Right renal cortex interstitium (tissue), 3 donors: ENCODE results near the gene KCND2. TPM values are rescaled to one million over a fixed set of nuclear protein-coding genes. Genes with fewer than 3 reads are reported as not detected.
A peak's percentile ranks its signal among the peaks of the same experiment; 100 is the strongest.

Experiments
- DNase-seq, 3 donors: peaks; one replicate each; pipeline ENCODE4 v3.0.0-alpha.2; 2013; ENCODE audit warnings: low read depth in 3 of 3, low spot score in 2 of 3
- polyA plus RNA-seq, 3 donors: library from polyadenylated mRNA; unstranded; fragments of 120-200 nt; gene quantifications; one replicate each; pipeline ENCODE4 v1.2.1, GENCODE V29; 2013; ENCODE audit not compliant: insufficient read length in 3 of 3

Gene KCND2
- polyA plus RNA-seq, 3 donors: 1.7 to 2.2 (median 2.0) TPM

GRCh38 chr7:120480472-120480871, 207.5 kb downstream of the KCND2 start:
- DNase-seq: no peak

GRCh38 chr7:120480930-120481329, 208.0 kb downstream of the KCND2 start:
- DNase-seq: no peak

GRCh38 chr7:120486164-120486563, 213.2 kb downstream of the KCND2 start:
- no peak for DNase-seq

GRCh38 chr7:120502132-120502531, 229.2 kb downstream of the KCND2 start:
- no peak for DNase-seq

DNA sequence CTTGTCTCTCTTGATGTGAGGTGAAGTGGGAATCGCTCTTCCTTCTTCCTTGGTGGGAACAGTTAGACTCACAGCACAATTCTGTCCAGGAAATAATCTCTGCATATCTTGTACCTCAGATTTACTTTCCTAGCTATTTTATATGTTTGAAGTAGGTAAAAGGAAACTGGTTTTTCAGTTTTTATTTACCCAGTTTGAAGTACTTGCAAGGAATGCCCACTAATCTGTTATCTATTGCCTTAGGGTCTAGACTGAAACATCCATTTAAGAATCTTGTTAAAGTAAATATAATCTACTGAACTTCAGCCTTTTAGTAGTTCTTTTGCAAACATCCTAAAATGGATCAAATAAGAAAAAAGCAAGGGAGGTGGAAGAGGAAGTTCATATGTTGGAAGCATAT, 229.8 kb downstream of the KCND2 start:
- no peak for DNase-seq

GRCh38 chr7:120504386-120504785, 231.4 kb downstream of the KCND2 start:
- DNase-seq: no peak

- no peak for DNase-seq
Measured at GRCh38 chr7:120505770-120506169, 232.8 kb downstream of the KCND2 start.

DNA sequence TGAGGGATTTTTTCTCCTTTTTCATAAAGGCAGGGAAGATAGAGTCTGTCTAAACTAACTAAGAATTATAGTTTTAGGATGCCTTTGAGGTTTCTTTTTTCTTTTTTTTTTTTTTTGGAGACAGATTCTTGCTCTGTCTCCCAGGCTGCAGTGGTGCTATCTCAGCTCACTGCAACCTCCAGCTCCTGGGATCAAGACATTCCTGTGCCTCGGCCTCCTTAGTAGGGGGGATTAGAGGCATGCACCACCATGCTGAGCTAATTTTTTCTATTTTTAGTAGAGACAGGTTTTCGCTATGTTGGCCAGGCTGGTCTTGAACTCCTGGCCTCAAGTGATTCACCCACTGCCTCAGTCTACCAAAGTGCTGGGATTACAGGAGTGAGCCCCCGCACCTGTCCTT, 239.7 kb downstream of the KCND2 start:
- DNase-seq: no peak

DNA sequence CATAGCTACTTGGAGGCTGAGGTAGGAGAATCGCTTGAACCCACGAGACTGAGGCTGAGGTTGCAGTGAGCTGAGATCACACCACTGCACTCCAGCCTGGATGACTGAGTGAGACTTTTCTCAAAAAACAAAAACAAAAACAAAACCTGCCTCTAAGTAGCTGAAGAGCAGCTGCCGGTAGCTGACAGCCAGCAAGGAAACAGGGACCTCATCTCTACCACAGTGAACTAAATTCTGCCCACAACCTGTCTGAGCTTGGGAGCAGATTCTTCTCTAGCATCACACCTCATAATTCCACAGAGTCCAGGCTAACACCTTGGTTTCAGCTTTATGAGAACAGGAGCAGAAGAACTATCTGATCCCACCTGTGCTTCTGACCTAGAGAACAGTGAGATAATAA, 246.2 kb downstream of the KCND2 start:
- no peak for DNase-seq

GRCh38 chr7:120521761-120522737, 249.1 kb downstream of the KCND2 start:
- no peak for DNase-seq

DNA sequence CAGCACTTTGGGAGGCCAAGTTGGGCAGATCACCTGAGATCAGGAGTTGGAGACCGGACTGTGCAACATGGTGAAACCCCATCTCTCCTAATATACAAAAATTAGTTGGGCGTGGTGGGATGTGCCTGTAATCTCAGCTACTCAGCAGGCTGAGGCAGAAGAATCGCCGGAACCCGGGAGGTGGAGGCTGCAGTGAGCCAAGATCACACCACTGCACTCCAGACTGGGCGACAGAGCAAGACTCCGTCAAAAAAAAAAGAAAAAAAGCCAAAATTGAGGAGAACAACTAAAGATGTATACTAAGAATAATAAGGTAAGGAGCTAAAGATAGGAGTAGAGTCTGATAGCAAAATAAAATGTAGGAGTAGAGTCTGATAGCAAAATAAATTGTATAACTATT, 251.0 kb downstream of the KCND2 start:
- DNase-seq: no peak

- DNase-seq: no peak
Measured at GRCh38 chr7:120526902-120527509, 254.0 kb downstream of the KCND2 start.

DNA sequence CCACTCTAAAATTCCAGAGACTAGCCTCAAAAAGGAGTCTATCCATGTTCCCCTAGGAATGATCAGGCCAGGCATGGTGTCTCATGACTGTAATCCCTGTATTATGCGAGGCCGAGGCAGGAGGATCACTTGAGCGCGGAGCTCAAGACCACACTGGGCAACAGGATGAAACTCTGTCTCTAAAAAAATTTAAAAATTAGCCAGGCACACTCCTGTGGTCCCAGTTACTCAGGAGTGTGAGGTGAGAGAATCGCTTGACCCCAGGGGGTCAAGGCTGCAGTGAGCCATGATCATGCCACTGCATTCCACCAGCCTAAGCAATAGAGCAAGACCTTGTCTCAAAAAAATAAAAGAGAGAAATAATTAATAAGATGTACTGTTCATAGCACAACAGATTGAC, 256.8 kb downstream of the KCND2 start:
- no peak for DNase-seq

- DNase-seq: no peak
Measured at GRCh38 chr7:120538335-120538734, 265.4 kb downstream of the KCND2 start.

- DNase-seq: no peak
Measured at GRCh38 chr7:120539321-120539720, 266.3 kb downstream of the KCND2 start.

GRCh38 chr7:120547605-120548004, 274.6 kb downstream of the KCND2 start:
- no peak for DNase-seq

- no peak for DNase-seq
Measured at GRCh38 chr7:120550494-120551048, 277.6 kb downstream of the KCND2 start.

- no peak for DNase-seq
Measured at GRCh38 chr7:120553491-120553890, 280.5 kb downstream of the KCND2 start.

DNA sequence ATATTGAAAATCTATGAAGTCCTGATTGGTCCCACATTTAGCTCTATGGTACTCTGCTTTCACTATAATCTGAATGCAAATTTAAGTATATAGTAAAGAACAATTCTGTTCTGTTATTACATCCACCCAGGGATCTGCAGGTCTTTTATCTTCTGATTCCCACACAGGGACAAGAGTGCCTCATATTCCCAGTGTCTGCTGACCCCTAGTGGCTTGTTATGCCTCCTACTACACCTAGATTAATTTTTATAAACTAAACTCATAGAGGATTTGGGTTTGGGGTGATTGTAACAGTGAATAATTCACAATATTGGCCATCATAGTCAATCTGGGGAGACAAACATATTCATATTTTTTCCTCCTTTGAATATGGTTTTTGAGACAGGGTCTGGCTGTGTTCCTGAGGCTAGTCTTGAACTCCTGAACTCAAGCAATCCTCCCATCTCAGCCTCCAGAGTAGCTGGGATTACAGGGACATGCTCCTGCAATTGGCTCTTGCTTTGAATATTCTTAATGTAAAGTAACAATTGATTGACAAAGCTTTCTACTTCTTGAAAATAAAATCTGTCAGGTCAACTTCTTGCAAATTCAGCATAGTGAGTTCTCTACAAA, 282.1 kb downstream of the KCND2 start:
- DNase-seq: peak in 2 of 3 donors; percentile 36 to 46

- no peak for DNase-seq
Measured at GRCh38 chr7:120564145-120564544, 291.2 kb downstream of the KCND2 start.

- DNase-seq: no peak
Measured at GRCh38 chr7:120567204-120567603, 294.2 kb downstream of the KCND2 start.
